Measurements from ENCODE around the gene AIF1L. TPM values are rescaled to one million over a fixed set of nuclear protein-coding genes. Genes with fewer than 3 reads are reported as not detected.

AIF1L gene
- polyA plus RNA-seq, 1 donor (not counting 4 experiments of a cell fraction or from before 2014, with no cell fraction given) = 1.5 TPM

- Histone ChIP-seq H3K9me1 (ENCODE audit: control insufficient read depth, extremely low read depth, insufficient read depth, low read length) (no peaks in the 10 kb centered on the region), H3K9ac (ENCODE audit: control insufficient read depth, extremely low read depth, insufficient read depth, low read length) (no peak overlapping the region), H3K4me2 (ENCODE audit: control insufficient read depth, extremely low read depth, insufficient read depth, low read depth, low read length) (no peak overlapping the region), H3K9me3 (ENCODE audit: control insufficient read depth, low read depth, low read length) (no peaks in the 10 kb centered on the region), H3K79me2 (ENCODE audit: control insufficient read depth, insufficient read depth, low read length) (no peaks in the 10 kb centered on the region), H3K27ac (ENCODE audit: control insufficient read depth, insufficient read depth, low read length) (no peak overlapping the region), H2AFZ (ENCODE audit: control insufficient read depth, low read length) (no peak overlapping the region), H3K27me3 (ENCODE audit: control insufficient read depth, extremely low read depth, insufficient read depth, low read length) (no peaks in the 10 kb centered on the region), H4K20me1 (ENCODE audit: control insufficient read depth, extremely low read depth, insufficient read depth, low read length) (no peaks in the 10 kb centered on the region), H3K4me1 (ENCODE audit: control insufficient read depth, extremely low read depth, insufficient read depth, low read length) (no peaks in the 10 kb centered on the region), H3K36me3 (ENCODE audit: control insufficient read depth in 2 of 2, extremely low read depth in 1 of 2, insufficient read depth in 2 of 2, low read length in 2 of 2) (peaks cover 26% of the 10 kb centered on the region in 2 experiments), H3K4me3 (ENCODE audit: control insufficient read depth in 2 of 3, extremely low read depth in 1 of 3, insufficient read depth in 2 of 3, low read depth in 1 of 3, low read length in 3 of 3) (no peak overlapping the region)
- dilution Hi-C loops (cut with MboI; ENCODE audit: extremely low pct_ligation_motif_present, low sequenced_read_pairs) = no loop called here
- no peak for TF ChIP-seq CTCF (optimal IDR thresholded peaks at IDR 0.05 in 1 of 3, IDR thresholded peaks at IDR 0.05 in 1 of 3, conservative IDR thresholded peaks at IDR 0.05 in 1 of 3; ENCODE audit: extremely low read depth in 1 of 3, insufficient read depth in 2 of 3, low read length in 3 of 3)
- no peak for TF ChIP-seq EZH2 (IDR thresholded peaks at IDR 0.05; ENCODE audit: low read length)
- FAIRE-seq = no peak
- DNase-seq (ENCODE audit: low read depth, low spot score) = no peak
Measured at GRCh38 chr9:131145245-131145644, 48.9 kb downstream of the AIF1L start.

DNA sequence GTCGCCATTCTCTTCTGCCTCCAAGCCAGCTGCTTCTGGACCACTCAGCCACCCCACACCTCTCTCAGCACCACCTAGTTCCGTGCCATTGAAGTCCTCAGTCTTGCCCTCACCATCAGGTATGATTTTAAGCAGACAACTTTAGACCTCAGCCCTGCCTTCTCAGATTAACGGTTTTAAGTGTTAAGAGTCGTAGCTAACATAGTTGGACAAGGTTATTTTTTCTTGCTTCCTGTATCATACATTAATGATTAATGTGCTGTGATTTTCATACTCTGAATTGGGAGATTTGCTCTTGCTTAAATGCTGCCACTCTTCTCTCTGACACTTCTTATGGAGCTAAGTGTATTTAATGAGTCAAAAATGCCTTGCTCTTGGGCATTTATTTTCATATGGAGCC lies 49.9 kb downstream of the AIF1L start:
- no peaks in the 10 kb centered on the region for H4K20me1 ChIP-seq (ENCODE audit: control insufficient read depth, extremely low read depth, insufficient read depth, low read length)
- no peak for FAIRE-seq

More for the DNA sequence above, 49.9 kb downstream of the AIF1L start:
- Histone ChIP-seq H3K4me2 (ENCODE audit: control insufficient read depth, extremely low read depth, insufficient read depth, low read depth, low read length) (no peak overlapping the region), H3K4me3 (ENCODE audit: control insufficient read depth in 2 of 3, extremely low read depth in 1 of 3, insufficient read depth in 2 of 3, low read depth in 1 of 3, low read length in 3 of 3) (no peak overlapping the region), H3K9ac (ENCODE audit: control insufficient read depth, extremely low read depth, insufficient read depth, low read length) (no peak overlapping the region), H3K9me3 (ENCODE audit: control insufficient read depth, low read depth, low read length) (no peaks in the 10 kb centered on the region), H3K9me1 (ENCODE audit: control insufficient read depth, extremely low read depth, insufficient read depth, low read length) (no peaks in the 10 kb centered on the region), H3K4me1 (ENCODE audit: control insufficient read depth, extremely low read depth, insufficient read depth, low read length) (no peaks in the 10 kb centered on the region), H3K27ac (ENCODE audit: control insufficient read depth, insufficient read depth, low read length) (no peak overlapping the region), H3K36me3 (ENCODE audit: control insufficient read depth in 2 of 2, extremely low read depth in 1 of 2, insufficient read depth in 2 of 2, low read length in 2 of 2) (peaks cover 25 to 28% of the 10 kb centered on the region in 2 experiments), H3K27me3 (ENCODE audit: control insufficient read depth, extremely low read depth, insufficient read depth, low read length) (no peaks in the 10 kb centered on the region), H2AFZ (ENCODE audit: control insufficient read depth, low read length) (no peak overlapping the region), H3K79me2 (ENCODE audit: control insufficient read depth, insufficient read depth, low read length) (no peaks in the 10 kb centered on the region)
- DNase-seq (ENCODE audit: low read depth, low spot score) = no peak
- TF ChIP-seq CTCF (optimal IDR thresholded peaks at IDR 0.05 in 1 of 3, IDR thresholded peaks at IDR 0.05 in 1 of 3, conservative IDR thresholded peaks at IDR 0.05 in 1 of 3; ENCODE audit: extremely low read depth in 1 of 3, insufficient read depth in 2 of 3, low read length in 3 of 3) (no peak), EZH2 (IDR thresholded peaks at IDR 0.05; ENCODE audit: low read length) (no peak)
- dilution Hi-C loops (cut with MboI; ENCODE audit: extremely low pct_ligation_motif_present, low sequenced_read_pairs) = no loop called here
